Measurements from ENCODE around the gene SLC44A4.
"Not testable (repeated sequence)": the region's sequence is repeated elsewhere in the genome, so short reads cannot be mapped to it uniquely, and the experiment has no call there.

Gene SLC44A4

GRCh38 chr6:31858707-31859106 is 20.1 kb downstream of the SLC44A4 start:
- no peak for DNase-seq

- DNase-seq, result not testable (repeated sequence)
Measured at GRCh38 chr6:31857774-31858173, 21.0 kb downstream of the SLC44A4 start.

- DNase-seq, result not testable (repeated sequence)
Measured at GRCh38 chr6:31851980-31852718, 26.6 kb downstream of the SLC44A4 start.

GRCh38 chr6:31851485-31851832 is 27.3 kb downstream of the SLC44A4 start:
- DNase-seq, result no peak

GRCh38 chr6:31850765-31851484 is 27.9 kb downstream of the SLC44A4 start:
- no peak for DNase-seq

GRCh38 chr6:31847276-31847978 is 31.4 kb downstream of the SLC44A4 start:
- DNase-seq, result no peak

- no peak for DNase-seq
Measured at GRCh38 chr6:31844507-31844906, 34.3 kb downstream of the SLC44A4 start.

GRCh38 chr6:31842053-31842452 is 36.7 kb downstream of the SLC44A4 start:
- no peak for DNase-seq

- DNase-seq, result not testable (repeated sequence)
Measured at GRCh38 chr6:31839779-31840126, 39.0 kb downstream of the SLC44A4 start.

GRCh38 chr6:31838968-31839367 is 39.8 kb downstream of the SLC44A4 start:
- DNase-seq, result no peak

GRCh38 chr6:31838114-31838553 is 40.7 kb downstream of the SLC44A4 start:
- DNase-seq, result not testable (repeated sequence)

GRCh38 chr6:31837369-31838113 is 41.3 kb downstream of the SLC44A4 start:
- no peak for DNase-seq

GRCh38 chr6:31836474-31837368 is 42.1 kb downstream of the SLC44A4 start:
- DNase-seq, result peak; percentile 41

- DNase-seq, result no peak
Measured at GRCh38 chr6:31836047-31836473, 42.7 kb downstream of the SLC44A4 start.

GRCh38 chr6:31834367-31835250 is 44.2 kb downstream of the SLC44A4 start:
- peak; percentile 87 for DNase-seq

- DNase-seq, result no peak
Measured at GRCh38 chr6:31831350-31832215, 47.2 kb downstream of the SLC44A4 start.

GRCh38 chr6:31830886-31831335 is 47.9 kb downstream of the SLC44A4 start:
- no peak for DNase-seq

- DNase-seq, result peak; percentile 58
Measured at GRCh38 chr6:31829633-31830283, 49.0 kb downstream of the SLC44A4 start.
